HG03159 (cell line): Measurements from ENCODE around the gene PCNP.
"Not testable (repeated sequence)": the region's sequence is repeated elsewhere in the genome, so short reads cannot be mapped to it uniquely, and the experiment has no call there.

Source experiments
- ATAC-seq: cut with Tn5 transposase; IDR thresholded peaks from one replicate; pipeline ENCODE4 v1.9.1; 2021; ENCODE audit warnings: mild to moderate bottlenecking, moderate library complexity; ENCODE audit not compliant: unreplicated experiment

Gene PCNP

DNA sequence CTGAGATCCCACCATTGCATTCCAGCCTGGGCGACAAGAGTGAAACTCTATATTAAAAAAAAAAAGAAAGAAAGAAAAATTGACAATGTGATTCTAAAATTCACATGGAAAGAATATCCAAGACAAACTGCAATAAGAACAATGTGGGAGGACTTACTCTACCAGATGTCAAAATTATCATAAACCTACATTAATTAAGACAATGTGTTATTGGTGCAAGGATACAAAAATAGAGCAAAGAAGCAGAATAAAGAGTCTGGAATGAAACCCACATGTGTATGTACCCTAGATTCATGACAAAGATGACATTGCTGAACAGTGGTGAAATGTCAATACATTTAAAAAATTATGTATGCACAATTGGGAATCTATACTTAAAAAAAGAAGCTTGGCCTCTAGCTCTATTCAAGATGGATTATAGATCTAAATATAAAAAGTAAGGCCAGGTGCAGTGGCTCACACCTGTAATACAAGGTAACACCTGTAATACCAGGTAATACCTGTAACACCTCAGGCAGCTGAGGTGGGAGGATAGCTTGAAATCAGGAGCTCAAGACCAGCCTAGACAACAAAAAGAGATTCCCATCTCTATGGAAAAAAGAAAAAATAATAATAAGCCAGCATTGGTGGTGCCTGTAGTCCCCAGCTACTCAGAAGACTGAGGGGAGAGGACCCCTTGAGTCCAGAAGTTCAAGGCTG, 57.3 kb downstream of the PCNP start:
- no peak for ATAC-seq

DNA sequence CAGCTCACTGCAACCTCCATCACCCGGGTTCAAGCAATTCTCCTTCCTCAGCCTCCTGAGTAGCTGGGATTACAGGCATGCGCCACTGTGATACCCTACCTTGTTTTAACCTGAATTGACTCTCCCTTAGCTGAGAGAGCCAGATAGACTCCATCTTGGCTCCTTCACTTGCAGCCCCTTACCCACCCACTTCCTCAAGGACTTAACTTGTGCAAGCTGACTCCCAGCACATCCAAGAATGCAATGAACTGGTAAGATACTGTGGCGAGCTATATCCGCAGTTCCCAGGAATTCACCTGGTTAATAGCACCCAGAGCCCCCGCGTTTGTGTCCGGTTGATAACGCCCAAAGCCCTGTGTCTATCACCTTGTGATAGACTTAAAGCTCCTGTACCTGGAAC, 58.0 kb downstream of the PCNP start:
- ATAC-seq: not testable (repeated sequence)

DNA sequence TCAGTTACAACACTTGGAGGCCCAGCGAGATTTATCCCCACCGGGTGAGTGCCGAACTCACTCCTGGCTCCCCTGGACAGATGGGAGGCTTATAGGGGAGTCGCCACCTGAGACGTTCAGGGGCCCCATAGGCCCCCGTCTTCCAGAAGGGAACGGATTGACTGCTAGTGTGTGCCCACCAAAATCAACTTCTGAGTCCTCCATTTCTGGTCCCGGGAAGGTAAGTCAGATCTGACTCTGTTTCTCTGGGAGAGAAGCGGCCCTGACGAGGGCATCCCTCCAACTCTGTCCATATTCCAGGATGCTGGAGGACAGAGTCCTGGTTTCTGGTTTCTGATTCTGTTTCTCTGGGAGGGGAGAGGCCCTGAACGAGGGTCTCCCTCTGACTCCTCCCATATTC, 58.6 kb downstream of the PCNP start:
- ATAC-seq: no peak

DNA sequence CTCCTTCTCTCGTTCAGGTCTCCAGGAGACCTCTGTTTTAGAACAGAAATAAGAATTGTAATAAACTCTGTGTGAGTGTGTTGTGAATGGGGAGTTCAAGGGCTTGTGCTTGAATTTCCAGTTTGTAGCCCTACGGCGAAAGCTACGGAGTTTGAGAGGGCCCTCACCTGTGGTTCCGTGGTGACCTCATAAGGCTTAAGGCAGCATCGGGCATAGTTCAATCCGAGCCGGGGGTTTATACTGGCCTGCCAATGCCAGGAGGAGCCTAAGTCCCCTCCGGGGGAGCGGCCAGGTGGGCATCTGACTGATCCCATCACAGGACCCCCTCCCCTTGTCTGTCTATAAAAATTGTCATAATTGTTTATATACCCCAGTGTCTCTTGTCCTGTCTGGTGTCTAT, 59.2 kb downstream of the PCNP start:
- no peak for ATAC-seq

DNA sequence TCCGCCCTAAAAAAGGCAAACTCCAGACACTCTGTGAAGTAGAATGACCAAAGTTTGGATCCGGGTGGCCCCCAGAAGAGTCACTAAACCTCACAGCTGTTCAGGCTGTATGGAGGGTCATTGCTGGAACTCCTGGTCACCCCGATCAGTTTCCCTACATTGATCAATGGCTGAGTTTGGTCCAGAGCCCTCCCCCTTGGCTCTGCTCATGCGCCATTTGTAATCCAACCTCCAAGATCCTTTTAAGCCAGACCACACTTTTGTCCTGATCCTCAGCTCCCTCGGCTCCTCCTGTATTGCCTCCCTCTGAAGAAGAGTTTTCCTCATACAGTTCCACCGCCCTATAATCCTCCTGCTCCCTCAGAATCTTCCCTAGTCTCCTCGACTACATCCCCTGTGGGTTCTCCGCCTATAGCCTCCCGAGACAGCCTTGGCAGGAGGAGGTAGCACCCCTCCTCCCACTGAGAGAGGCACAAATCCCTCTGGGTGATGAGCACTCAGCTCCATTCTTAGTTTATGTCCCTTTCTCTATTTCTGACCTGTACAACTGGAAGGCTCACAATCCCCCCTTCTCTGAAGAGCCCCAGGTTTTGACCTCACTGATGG, 60.7 kb downstream of the PCNP start:
- no peak for ATAC-seq

DNA sequence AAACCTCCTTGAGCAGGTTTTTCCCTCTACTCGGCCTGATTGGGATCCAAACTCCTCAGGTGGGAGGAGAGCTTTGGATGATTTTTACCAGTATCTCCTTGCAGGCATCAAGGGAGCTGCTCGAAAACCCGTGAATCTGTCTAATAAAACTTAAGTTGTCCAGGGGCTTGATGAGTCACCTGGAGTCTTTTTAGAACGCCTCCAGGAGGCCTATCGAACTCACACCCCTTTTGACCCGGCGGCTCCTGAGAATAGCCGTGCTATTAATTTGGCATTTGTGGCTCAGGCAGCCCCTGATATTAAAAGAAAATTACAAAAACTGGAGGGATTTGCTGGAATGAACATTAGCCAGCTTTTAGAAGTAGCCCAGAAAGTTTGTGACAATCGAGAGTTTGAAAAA, 61.4 kb downstream of the PCNP start:
- no peak for ATAC-seq

DNA sequence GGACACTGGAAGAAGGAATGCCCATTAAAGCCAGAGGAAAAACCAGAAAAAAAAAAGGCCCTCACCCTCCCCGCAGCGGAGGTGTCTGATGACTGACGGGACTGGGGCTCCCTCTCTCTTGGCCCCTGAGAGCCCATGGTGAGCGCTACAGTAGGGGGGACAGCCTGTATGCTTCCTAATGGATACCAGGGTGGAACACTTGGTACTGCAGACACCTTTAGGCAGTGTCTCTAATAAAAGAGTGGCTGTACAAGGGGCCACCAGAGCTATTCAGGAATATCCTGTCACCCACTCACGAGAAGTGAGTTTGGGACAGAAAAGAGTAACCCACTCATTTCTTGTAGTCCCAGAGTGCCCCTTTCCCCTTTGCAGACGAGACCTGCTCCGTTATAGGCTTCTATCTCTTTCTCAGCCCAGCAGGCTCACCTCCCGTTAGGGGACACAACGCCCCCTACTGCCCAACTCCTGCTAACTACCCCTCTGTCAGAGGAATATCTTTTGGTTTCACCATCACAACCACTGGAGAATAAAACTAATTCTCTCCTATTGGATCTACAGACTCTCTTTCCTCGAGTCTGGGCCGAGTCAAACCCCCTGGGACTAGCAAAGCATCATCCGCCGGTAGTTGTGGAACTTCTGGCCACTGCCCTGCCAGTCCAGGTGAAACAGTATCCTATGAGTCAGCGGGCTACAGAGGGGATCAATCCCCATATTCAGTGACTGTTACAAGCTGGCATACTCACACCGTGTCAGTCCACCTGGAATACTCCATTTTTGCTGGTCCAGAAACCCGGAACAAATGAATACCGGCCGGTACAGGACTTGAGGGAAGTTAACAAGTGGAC, 62.2 kb downstream of the PCNP start:
- ATAC-seq: peak; percentile 94

DNA sequence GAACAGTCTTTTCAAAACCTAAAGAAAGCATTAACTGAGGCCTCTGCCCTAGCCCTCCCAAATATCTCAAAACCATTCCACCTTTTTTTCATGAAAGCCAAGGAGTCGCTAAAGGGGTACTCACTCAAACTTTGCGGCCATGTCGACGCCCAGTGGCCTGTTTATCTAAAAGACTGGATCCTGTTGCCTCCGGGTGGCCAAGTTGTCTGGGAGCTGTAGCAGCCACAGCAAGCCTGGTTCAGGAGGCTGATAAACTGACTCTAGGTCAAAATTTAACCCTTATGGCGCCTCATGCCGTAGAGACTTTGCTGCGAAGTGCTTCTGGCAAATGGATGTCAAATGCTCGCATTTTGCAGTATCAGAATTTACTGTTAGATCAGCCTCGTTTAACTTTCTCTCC, 63.5 kb downstream of the PCNP start:
- ATAC-seq: no peak

DNA sequence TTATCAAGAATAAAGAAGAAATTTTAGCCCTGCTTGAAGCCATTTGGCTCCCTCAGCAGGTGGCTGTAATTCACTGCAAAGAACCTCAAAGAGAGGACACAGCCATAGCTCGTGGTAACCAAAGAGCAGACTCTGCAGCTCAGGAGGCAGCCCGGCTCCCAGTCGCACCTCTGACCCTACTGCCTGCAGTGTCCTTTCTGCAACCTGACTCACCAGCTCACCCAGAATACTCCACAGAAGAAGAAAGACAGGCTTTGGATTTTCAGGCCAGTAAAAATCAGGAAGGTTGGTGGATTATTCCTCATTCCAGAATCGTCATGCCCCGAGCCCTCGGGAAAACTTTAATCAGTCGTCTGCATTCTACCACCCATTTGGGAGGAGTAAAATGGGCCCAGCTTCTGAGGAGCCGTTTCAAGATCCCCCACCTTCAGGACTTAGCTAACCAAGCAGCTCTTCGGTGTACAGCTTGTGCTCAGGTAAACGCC, 64.3 kb downstream of the PCNP start:
- ATAC-seq: no peak

DNA sequence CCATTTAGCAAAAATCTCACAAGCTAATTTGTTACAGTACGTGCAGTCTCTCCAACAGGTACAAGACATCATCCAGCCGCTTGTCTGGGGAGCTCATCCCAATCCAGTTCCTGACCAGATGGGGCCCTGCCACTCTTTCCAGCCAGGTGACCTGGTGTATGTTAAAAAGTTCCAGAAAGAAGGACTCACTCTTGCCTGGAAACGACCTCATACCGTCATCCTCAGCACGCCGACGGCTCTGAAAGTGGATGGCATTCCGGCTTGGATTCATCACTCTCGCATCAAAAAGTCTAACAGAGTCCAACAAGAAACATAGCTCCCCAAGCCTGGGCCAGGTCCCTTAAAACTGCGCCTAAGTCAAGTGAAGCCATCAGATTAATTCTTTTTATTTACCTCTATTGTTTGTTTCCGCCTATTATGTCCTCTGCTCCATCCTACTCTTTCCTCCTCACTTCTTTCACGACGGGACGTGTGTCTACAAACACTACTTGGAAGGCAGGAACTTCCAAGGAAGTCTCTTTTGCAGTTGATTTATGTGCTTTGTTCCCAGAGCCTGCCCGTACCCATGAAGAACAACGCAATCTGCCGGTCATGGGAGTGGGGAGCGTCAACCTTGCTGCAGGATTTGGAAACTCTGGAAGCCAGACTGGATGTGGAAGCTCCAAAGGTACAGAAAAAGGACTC, 65.4 kb downstream of the PCNP start:
- no peak for ATAC-seq

DNA sequence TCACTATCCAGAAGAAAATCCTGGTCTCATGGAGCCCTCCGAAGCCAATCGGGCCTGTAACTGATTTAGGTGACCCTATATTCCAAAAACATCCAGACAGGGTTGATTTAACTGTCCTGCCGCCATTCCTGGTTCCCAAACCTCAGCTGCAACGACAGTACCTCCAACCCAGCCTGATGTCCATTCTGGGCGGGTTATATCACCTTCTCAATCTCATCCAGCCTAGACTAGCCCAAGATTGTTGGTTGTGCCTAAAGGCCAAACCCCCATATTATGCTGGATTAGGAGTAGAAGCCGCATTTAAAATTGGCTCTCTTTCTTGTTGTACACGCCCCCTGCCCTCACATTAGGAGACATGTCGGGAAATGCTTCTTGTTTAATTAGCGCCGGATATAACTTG, 66.3 kb downstream of the PCNP start:
- no peak for ATAC-seq

DNA sequence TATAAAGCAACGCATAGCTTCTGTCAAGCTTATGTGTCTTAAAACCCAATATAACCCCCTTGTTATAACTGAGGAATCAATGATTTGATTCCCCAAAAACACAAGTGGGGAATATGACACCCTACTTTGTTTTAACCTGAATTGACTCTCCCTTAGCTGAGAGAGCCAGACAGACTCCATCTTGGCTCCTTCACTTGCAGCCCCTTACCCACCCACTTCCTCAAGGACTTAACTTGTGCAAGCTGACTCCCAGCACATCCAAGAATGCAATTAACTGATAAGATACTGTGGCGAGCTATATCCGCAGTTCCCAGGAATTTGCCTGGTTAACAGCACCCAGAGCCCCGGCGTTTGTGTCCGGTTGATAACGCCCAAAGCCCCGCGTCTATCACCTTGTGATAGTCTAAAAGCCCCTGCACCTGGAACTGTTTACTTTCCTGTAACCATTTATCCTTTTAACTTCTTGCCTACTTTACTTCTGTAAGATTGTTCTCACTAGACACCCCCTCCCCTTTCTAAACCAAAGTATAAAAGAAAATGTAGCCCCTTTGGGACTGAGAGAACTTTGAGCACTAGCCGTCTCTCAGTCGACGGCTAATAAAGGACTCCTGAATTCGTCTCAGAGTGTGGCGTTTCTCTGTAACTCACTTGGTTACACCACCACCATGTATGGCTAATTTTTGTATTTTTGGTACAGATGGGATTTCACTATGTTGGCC, 67.6 kb downstream of the PCNP start:
- not testable (repeated sequence) for ATAC-seq

DNA sequence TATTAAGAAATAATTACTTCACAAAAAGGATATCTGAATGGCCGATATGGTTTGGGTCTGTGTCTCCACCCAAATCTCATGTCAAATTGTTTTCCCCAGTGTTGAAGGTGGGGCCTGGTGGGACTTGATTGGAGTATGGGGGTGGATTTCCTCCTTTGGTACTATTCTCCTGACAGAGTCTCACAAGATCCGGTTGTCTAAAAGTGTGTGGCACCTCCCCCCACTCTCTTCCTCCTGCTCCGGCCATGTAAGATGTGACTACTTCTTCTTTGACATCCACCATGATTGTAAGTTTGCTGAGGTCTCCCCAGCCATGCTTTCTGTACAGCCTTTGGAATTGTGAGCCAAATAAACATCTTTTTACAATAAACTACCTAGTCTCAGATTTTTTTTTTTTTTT, 68.5 kb downstream of the PCNP start:
- no peak for ATAC-seq

DNA sequence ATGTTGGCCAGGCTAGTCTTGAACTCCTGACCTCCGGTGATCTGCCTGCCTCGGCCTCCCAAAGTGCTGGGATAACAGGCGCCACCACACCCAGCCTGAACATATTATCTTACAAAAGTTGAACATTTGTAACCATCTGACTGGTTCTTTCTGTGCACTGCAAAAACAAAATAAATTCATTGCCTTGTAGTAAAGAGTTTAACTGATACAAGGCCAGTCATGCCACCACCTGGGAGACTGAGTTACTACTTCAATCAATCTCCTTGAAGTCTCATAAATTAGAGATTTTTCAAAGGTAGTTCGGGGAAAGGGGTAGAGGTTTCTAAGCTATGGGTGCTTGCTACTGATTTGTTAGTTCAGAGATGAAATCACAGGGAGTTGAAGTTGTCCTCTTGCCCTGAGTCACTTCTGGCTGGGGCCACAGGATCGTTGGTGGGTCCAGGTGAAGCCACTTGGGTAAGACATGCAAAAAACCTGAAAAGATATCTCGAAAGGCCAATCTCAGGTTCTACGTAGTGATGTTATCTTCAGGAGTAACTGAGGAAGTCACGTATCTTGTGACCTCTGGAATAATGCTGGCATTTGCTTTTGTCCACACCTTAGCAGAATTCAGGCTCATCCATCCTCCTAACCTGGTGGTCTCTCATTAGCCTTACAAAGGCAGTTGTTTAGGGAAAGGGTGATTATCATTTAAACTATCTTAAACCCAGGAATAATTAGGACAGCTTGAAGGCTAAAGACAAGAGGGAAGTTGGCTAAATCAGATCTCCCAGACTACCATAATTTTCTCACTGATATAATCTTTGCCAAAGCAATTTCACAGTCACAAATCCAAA, 69.2 kb downstream of the PCNP start:
- ATAC-seq: no peak
